MV-4-11 (cell line): ENCODE measurements around the gene GATAD2A.

Source experiments
- DNase-seq: peaks from one replicate; lab custom pipeline; 2025; lab: John Stamatoyannopoulos, UW

Gene GATAD2A

GRCh38 chr19:19545707-19546106 is 140.2 kb downstream of the GATAD2A start:
- DNase-seq, result no peak

DNA sequence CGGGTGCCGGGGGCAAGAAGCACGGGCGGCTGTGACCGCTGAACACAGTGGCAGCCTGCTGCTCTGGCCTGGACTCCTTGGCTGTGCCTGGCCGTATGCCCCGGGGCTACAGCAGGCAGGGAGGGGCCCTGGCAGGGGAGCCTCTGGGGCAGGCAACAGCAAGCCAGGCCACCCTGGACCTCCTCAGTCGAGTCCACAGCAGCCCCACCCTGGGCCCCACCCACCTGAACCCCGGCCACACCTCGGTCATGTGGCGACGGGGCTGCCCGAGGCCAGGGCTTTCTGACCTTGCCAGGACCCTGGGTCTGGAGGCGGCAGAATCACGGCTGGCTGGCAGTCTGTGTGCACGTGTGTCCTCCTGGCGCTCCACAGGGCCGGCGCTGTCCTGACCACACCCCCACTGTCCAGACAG is 141.3 kb downstream of the GATAD2A start:
- no peak for DNase-seq

GRCh38 chr19:19547674-19548336 is 142.3 kb downstream of the GATAD2A start:
- no peak for DNase-seq

DNA sequence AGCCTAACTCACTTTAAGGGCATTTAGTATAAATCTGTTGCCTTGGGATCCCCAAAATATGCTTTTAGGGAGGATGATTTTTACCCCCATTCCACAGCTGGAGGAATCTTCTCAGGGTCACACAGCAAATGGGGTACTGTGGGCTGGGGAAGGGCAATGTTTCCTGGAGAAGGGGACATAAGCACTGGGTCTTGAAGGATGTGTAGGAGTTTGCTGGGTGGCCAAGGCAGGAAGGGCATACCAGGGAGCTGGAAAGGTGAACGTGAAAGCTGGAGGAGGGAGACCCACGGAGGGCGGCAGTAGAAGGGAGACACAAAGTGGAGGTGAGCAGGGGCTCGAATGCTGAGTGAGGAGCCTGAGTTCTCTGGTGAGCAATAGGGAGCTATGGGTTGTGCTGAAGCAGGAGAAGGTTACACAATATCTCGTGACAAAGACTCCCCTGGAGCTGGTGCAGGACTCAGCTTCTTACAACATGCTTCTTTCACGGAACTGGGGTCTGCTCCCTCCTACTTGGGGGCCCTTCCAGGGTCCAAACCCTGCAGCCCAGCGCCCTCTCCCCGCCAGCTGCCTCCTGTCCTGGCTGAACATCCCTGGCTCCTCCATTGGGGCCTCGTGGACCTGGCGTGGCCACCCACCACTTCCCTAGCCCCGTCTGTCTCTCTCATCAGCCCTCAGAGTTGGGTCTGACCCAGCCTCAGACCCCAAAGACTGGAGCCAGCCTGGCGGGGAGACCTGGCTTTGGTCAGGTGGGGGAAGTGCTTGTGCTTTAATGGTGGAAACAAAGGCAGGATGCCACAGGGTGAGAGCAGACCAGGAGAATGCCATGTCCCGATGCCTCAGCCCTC is 143.7 kb downstream of the GATAD2A start:
- DNase-seq, result peak; percentile 68

GRCh38 chr19:19549804-19550464 is 144.5 kb downstream of the GATAD2A start:
- DNase-seq, result no peak

- no peak for DNase-seq
Observed at GRCh38 chr19:19550485-19550929, 145.0 kb downstream of the GATAD2A start.

- DNase-seq, result no peak
Observed at GRCh38 chr19:19550972-19551852, 145.7 kb downstream of the GATAD2A start.

DNA sequence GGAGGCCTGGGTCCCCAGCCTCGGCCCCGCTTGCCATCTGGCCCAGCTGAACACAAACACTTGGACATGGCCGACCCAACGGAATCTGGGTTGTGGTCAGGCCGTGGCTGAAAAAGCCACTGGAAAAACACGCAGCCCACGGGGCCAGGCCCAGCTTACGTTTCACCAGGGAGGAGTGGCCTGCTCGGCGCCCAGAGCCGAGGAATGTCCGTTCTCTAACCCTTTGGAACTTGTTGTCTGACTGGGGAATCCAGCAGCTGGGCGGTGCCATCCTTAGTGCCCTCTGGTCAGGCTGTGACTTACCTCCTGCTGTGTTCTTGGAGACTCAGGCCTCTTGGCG is 146.3 kb downstream of the GATAD2A start:
- no peak for DNase-seq

DNA sequence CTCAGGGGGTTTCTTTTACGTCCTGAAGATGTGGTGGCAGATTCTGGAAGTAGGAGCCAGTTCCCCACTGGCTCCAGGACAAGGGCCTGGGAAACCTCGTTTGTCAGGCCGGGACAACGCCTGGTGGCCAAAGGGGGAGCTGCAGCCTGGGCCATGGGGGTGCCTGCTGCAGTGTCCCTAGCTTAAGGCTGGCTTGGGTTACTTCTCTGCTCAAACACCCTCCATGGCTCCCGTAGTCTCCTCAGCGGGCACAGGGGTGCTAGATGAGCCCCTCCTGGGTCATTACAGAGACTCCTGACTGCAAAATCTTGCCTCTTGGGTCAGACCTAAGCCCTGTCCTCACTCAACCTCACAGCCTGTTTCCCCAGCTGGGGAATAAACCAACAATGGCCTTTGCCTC is 147.3 kb downstream of the GATAD2A start:
- peak; percentile 31 for DNase-seq

DNA sequence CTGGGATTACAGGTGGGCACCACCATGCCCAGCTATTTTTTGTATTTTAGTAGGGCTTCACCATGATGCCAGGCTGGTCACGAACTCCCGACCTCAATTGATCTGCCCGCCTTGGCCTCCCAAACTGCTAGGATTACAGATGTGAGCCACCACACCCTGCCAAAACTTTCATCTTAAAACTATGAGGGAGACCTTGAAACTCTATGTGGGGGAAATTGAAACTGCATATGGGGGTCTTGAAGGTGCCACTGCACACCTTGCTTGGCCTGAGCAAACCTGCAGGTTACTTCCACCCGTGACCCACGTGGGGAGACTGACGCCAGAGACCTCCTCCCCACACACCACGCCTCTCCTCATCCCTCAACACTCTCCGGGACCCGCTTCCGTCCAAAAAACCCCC is 148.2 kb downstream of the GATAD2A start:
- no peak for DNase-seq

DNA sequence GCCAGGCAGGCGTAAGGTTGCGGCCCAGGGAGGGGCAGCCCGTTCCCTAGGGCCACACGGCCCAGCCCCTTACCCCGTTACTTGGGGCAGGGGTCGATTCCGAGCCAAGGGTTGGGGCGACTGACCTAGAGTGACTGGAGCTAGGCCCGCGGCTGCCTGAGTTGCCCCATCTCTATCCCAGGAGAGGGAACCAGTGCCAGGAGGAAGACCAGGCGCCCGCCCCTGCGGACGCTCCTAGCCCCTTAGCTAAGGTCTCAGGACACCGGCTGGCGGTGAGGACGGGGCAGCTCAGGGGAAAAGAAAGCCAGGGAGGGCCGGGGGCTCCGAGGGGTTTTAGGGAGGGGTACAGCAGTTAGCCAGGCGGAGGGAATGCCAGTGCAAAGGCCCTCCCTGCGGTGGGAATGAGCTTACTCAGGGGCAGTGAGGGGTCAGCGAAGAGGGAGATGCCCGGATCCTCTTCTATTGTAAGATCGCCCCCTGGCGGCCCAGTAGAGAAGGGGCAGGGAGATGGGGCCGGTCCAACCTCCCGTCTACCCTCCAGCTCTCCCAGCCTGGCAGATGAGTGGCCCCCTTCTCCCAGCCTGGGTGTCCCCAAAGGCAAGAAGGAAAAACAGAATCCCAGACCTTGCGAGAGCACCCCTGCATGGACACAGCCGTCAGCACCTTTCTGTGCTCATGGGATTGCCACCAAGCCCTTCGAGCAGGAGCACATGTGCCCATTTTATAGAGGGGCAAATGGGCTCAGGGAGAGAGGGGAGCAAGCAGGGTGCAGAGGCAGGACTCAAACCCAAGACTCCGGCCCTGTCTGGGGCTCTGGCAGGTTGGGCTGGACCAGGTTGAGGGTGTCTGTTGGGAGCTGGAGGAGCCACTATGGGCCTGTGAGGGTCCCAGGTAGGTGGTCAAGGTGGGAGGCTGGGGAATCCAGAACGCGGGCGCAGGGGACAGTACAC is 148.9 kb downstream of the GATAD2A start:
- DNase-seq, result no peak

GRCh38 chr19:19558055-19558454 is 152.6 kb downstream of the GATAD2A start:
- DNase-seq, result no peak
